ENCODE data around the gene SFMBT2.

DNA sequence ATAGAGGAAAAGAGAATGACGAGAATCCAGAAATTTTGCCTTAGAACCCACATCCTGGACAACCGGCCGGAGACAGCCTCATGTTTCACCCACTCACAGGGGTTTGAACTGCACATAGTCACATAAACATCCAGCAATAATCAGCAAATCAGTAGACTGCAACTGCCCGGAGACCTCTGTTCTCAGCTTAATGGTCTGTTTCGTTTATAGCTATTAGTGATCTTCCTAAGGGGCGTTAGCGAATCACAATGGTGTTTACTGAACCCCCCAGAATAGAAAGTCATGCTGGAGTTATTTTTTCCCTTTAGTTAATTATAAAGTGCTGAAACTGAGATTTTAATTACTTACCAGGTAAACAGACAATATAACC is 98.4 kb downstream of the SFMBT2 start:
- TF ChIP-seq POLR2A (IDR thresholded peaks at IDR 0.05) = no peak
- TF ChIP-seq, protein P1, sequence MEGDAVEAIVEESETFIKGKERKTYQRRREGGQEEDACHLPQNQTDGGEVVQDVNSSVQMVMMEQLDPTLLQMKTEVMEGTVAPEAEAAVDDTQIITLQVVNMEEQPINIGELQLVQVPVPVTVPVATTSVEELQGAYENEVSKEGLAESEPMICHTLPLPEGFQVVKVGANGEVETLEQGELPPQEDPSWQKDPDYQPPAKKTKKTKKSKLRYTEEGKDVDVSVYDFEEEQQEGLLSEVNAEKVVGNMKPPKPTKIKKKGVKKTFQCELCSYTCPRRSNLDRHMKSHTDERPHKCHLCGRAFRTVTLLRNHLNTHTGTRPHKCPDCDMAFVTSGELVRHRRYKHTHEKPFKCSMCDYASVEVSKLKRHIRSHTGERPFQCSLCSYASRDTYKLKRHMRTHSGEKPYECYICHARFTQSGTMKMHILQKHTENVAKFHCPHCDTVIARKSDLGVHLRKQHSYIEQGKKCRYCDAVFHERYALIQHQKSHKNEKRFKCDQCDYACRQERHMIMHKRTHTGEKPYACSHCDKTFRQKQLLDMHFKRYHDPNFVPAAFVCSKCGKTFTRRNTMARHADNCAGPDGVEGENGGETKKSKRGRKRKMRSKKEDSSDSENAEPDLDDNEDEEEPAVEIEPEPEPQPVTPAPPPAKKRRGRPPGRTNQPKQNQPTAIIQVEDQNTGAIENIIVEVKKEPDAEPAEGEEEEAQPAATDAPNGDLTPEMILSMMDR (IDR thresholded peaks at IDR 0.05) = no peak

Measured in body of pancreas (tissue), 4 donors.